ENCODE data around the gene APBB2.

APBB2 gene

DNA sequence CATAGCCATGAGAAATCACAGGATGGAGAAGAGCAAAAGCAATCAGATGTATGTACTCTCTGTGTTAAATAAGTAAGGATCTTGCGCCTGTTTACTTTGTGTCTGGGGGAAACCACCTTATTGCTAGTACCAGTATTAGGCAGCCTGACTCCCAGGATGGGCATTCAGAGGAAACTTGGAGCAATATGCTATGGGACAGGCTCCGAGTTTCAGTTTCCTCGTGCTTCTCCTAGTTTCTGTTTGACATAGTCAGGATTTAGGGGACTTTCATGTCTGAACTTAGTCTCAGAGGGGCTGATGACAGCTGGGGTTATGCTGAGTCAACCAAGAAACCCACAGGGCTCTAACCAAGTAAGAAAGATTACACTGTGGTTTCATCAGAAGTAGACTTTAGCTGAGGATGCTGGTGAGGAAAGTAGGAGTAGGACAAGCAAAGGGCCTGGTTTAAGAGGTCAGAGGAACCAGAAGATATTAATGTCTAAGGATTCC lies 451.1 kb downstream of the APBB2 start:
- H3K4me3 ChIP-seq (ENCODE audit: low read length), result no peak overlapping the region
- TF ChIP-seq, protein P1, sequence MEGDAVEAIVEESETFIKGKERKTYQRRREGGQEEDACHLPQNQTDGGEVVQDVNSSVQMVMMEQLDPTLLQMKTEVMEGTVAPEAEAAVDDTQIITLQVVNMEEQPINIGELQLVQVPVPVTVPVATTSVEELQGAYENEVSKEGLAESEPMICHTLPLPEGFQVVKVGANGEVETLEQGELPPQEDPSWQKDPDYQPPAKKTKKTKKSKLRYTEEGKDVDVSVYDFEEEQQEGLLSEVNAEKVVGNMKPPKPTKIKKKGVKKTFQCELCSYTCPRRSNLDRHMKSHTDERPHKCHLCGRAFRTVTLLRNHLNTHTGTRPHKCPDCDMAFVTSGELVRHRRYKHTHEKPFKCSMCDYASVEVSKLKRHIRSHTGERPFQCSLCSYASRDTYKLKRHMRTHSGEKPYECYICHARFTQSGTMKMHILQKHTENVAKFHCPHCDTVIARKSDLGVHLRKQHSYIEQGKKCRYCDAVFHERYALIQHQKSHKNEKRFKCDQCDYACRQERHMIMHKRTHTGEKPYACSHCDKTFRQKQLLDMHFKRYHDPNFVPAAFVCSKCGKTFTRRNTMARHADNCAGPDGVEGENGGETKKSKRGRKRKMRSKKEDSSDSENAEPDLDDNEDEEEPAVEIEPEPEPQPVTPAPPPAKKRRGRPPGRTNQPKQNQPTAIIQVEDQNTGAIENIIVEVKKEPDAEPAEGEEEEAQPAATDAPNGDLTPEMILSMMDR (conservative IDR thresholded peaks at IDR 0.05; ENCODE audit: low read depth, low read length), result no peak
- no peak for DNase-seq (ENCODE audit: low read depth)

All from retinal pigment epithelial cell (primary cell).